Limb (tissue), 2 donors: ENCODE results near the gene CAMTA1.

Experiments
- DNase-seq, 2 donors: peaks; one replicate each; pipeline ENCODE4 v3.0.0-alpha.2; 2016; ENCODE audit errors: extremely low spot score in 2 of 2

CAMTA1 gene

GRCh38 chr1:7333094-7333493 is 547.8 kb downstream of the CAMTA1 start:
- peak in 1 of 2 donors; percentile 13 for DNase-seq

- peak in 1 of 2 donors; percentile 16 for DNase-seq
These were observed 548.4 kb downstream of the CAMTA1 start for GRCh38 chr1:7333620-7334019.

- peak in 1 of 2 donors; percentile 40 for DNase-seq
These were observed 549.3 kb downstream of the CAMTA1 start for GRCh38 chr1:7334475-7335035.

- DNase-seq: peak in 1 of 2 donors; percentile 35
These were observed 550.1 kb downstream of the CAMTA1 start for GRCh38 chr1:7335224-7335879.

- no peak for DNase-seq
These were observed 553.2 kb downstream of the CAMTA1 start for GRCh38 chr1:7338439-7338838.

GRCh38 chr1:7339014-7339413 is 553.8 kb downstream of the CAMTA1 start:
- DNase-seq: no peak

- no peak for DNase-seq
These were observed 554.7 kb downstream of the CAMTA1 start for GRCh38 chr1:7339953-7340352.

GRCh38 chr1:7341145-7341905 is 556.1 kb downstream of the CAMTA1 start:
- DNase-seq: no peak

GRCh38 chr1:7343882-7344281 is 558.6 kb downstream of the CAMTA1 start:
- no peak for DNase-seq

GRCh38 chr1:7344299-7344698 is 559.0 kb downstream of the CAMTA1 start:
- DNase-seq: no peak

GRCh38 chr1:7345516-7345915 is 560.3 kb downstream of the CAMTA1 start:
- DNase-seq: no peak

- no peak for DNase-seq
These were observed 560.9 kb downstream of the CAMTA1 start for GRCh38 chr1:7346070-7346596.

- DNase-seq: no peak
These were observed 561.6 kb downstream of the CAMTA1 start for GRCh38 chr1:7346600-7347570.

GRCh38 chr1:7348073-7348472 is 562.8 kb downstream of the CAMTA1 start:
- no peak for DNase-seq

GRCh38 chr1:7348580-7348979 is 563.3 kb downstream of the CAMTA1 start:
- DNase-seq: no peak

GRCh38 chr1:7350804-7351203 is 565.5 kb downstream of the CAMTA1 start:
- no peak for DNase-seq

GRCh38 chr1:7351649-7352048 is 566.4 kb downstream of the CAMTA1 start:
- no peak for DNase-seq

- no peak for DNase-seq
These were observed 567.1 kb downstream of the CAMTA1 start for GRCh38 chr1:7352364-7352763.

GRCh38 chr1:7352974-7353373 is 567.7 kb downstream of the CAMTA1 start:
- no peak for DNase-seq

- no peak for DNase-seq
These were observed 570.4 kb downstream of the CAMTA1 start for GRCh38 chr1:7355646-7356045.

- DNase-seq: no peak
These were observed 570.8 kb downstream of the CAMTA1 start for GRCh38 chr1:7356079-7356478.
